GM19372 (cell line): ENCODE measurements around the gene TUBB3.
"Not testable (repeated sequence)": the region's sequence is repeated elsewhere in the genome, so short reads cannot be mapped to it uniquely, and the experiment has no call there.

ENCODE experiments used
- ATAC-seq: cut with Tn5 transposase; IDR thresholded peaks from one replicate; pipeline ENCODE4 v1.9.1; 2021; ENCODE audit warnings: mild to moderate bottlenecking, low read depth, moderate library complexity; ENCODE audit not compliant: unreplicated experiment

The TUBB3 gene

DNA sequence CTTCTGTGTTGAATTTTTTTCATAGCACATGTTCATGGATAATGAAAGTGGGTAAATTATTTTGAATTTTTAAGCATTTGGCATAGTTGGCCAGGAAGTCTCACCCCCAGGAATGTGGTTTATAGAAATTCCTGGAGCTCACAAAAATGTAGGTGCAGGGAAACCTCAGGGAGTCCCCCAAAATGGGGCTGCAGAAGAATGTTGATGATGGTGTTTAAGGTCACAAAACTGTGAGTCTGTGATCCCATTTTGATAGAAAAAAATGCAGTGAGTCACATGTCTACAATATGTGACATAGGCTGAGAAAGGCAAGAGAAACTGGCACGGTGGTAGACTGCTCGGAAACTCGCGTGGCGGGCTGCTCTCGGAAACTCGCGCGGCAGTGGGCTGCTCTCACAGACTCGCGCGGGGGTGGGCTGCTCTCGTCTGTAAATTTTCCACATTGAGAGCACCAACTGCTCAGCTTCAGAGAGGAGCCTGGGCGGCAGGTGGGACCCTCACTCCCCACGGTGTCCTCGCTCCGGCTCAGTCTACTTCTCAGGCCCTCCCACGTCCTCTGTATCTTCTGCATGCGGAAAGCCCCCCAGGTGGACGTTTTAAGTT lies 23.2 kb upstream of the TUBB3 start:
- ATAC-seq = no peak

GRCh38 chr16:89900885-89901284 lies 22.3 kb upstream of the TUBB3 start:
- ATAC-seq = no peak

DNA sequence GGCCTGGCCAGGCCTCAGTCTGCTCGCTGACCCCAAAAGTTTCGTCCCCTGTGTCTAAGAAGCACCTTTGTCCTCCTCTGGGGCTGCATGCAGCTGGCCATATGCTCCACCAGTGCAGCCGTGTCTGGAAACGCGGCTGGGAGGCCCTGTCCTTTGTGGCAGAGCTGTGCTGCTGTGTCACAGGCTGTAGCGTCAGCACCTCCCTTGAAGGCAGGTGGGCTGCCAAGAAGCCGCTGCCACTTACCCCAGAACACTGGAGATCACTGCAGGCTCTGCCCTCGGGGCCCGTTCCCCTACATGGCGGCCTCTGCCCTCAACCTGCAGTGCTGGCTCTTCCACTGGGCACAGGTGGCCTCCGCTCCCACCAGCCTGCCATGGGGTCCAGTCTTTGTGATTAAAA lies 20.2 kb upstream of the TUBB3 start:
- no peak for ATAC-seq

GRCh38 chr16:89903908-89904515 lies 19.1 kb upstream of the TUBB3 start:
- no peak for ATAC-seq

DNA sequence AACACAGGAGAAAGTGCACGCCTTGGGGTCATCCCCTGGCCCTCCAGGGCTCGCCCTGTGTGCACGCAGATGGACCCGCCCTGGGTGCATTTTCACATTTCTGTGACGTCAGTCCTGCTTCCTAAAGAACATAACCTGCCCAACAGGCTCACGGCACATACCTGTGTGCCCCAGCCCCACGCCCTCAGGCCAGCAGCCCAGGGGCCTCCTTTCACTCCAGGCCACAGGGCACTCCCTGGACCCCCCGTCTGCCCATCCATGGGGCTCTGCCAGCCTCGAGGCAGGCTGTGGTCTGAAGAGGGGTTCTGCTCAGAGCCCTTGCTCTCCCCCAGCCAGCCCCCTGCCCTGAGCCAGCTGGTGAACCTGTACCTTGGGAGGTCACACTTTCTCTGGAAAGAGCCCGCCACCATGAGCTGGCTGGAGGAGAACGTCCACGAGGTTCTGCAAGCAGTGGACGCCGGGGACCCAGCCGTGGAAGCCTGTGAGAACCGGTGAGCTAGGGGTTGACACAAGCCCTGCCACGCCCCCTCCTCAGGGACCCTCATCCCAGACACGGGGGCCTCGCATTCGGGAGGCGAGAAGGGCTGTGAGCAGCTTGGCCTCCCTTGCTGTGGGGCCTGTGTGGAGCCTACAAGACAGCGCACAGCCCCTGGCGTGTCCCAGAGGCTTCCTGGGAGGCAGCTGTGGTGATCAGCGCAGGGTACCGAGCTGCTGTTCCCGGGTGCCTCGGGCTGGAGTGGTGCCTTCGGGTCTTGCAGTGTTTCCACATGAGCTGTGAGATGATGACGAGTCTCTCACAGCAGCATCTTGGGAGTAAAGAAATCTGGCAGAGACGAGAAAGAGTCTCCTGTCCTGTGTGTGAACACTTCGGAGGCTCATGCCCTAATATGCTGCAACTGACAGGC lies 18.3 kb upstream of the TUBB3 start:
- ATAC-seq = no peak

GRCh38 chr16:89905511-89906139 lies 17.5 kb upstream of the TUBB3 start:
- no peak for ATAC-seq

GRCh38 chr16:89906140-89907025 lies 16.8 kb upstream of the TUBB3 start:
- no peak for ATAC-seq

- ATAC-seq = no peak
These were observed 15.9 kb upstream of the TUBB3 start for GRCh38 chr16:89907055-89907814.

- ATAC-seq = no peak
These were observed 14.9 kb upstream of the TUBB3 start for GRCh38 chr16:89908236-89908635.

GRCh38 chr16:89909777-89910716 lies 13.1 kb upstream of the TUBB3 start:
- no peak for ATAC-seq

DNA sequence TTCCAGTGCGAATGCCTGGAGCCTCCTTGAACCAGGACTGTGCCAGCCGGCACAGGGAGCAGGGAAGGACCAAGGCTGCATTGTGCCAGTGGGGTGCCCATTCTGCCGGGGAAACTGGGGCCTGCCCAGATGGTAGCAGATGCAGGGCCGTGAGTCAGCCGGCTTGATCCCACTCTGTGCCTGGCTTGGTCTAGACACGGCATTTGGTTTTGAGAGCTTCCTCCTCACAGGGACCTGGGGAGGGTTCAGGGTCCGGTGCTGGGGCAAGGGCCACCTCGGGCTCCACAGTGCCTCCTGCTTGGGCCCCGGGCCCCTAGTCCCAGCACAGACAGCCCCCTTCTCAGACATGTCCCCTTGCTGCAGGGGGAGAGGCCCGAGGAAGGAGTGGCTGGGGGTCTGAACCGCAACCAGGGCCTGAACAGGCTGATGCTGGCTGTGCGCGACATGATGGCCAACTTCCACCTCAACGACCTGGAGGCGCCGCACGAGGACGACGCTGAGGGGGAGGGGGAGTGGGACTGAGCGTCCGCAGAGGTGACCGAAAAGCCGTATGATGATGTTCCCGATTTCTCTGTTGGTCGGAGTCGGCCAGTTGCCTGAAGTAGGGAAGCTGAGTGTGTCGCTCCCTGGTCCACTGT lies 12.3 kb upstream of the TUBB3 start:
- ATAC-seq = no peak

DNA sequence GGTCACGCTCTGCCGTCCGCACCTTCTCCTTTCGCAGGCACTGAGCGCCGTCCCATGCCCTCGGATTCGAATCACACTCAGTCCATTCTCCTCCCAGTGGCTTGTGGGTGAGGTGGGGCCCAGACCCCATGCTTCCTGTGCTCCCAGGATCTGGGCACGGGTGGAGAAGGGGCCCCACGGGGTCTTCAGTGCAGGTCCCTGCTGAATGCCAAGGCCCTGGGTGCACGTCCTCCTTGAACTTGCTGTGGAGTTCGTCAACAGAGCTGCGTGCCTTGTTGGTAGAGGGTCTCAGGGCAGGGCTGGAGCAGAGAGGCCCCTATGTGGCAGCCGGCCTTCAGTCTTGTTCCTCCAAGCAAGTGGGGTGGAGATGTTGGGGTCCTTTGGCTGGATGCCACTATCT lies 11.8 kb upstream of the TUBB3 start:
- ATAC-seq = no peak

GRCh38 chr16:89912143-89912542 lies 11.0 kb upstream of the TUBB3 start:
- no peak for ATAC-seq

DNA sequence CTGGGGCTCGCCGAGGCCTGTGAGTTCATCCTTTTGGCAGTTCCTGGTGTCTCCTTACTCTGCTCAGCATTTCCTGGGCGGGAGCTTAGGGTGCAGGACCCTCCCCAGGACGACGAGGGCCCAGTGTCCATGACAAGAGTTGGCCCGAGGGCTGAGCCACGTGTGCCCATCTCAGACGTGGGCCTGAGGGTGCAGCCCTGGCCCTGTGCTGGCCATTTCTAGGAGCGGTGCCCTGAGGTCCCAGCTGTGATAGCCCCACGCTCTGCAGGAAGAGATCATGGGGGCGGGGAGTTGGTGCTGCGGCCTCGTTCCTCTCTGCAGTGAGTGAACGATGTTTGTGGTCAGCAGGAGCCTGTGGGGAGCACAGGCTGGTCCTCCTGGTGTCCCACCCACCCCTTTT lies 10.5 kb upstream of the TUBB3 start:
- no peak for ATAC-seq

- no peak for ATAC-seq
These were observed 9.4 kb upstream of the TUBB3 start for GRCh38 chr16:89913408-89914387.

DNA sequence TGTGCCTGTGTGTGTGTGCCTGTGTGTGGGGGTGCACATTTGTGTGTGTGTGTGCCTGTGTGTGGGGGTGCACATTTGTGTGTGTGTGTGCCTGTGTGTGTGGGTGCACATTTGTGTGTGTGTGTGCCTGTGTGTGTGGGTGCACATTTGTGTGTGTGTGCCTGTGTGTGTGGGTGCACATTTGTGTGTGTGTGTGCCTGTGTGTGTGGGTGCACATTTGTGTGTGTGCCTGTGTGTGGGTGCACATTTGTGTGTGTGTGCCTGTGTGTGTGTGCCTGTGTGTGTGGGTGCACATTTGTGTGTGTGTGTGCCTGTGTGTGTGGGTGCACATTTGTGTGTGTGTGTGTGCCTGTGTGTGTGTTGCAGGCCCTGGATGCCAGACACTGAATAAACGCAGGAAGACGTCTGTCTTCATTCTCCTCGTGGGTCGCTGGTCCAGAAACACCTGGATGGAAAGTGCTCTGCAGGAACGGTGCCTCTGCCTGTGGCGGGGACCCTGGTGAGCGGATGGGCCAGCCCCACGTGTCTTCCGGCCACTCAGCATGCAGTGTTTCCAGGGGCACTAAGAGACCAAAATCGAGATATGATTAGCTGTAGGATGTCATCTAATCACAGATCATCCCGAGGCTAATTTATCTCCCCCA lies 8.4 kb upstream of the TUBB3 start:
- not testable (repeated sequence) for ATAC-seq
